Kidney (tissue), 14 donors: ENCODE data around the gene RSBN1L. TPM values are rescaled to one million over a fixed set of nuclear protein-coding genes. Genes with fewer than 3 reads are reported as not detected.

Experiments used
- DNase-seq, 5 donors: peaks; one replicate each; pipeline ENCODE4 v3.0.0-alpha.2; 2013 to 2020
- FAIRE-seq: peaks from 2 replicates; lab custom pipeline; 2012; peaks lifted over from hg19 to GRCh38; lab: Jason Lieb, UNC
- H3K27ac ChIP-seq, 2 donors: one replicate each; pipeline ENCODE4 v1.7.0; 2013; ENCODE audit warnings: low read depth in 2 of 2, low read length in 2 of 2, inconsistent platforms in 1 of 2
- H3K27me3 ChIP-seq: one replicate; pipeline ENCODE4 v1.7.1; 2013; ENCODE audit warnings: low read length, inconsistent platforms; ENCODE audit not compliant: control insufficient read depth, insufficient read depth
- H3K36me3 ChIP-seq, 3 donors: one replicate each; pipeline versions ENCODE4 v1.7.0 to v1.7.1; 2013; ENCODE audit warnings: low read length in 3 of 3, control low read depth in 1 of 3, inconsistent platforms in 1 of 3; ENCODE audit not compliant: insufficient read depth in 3 of 3, control insufficient read depth in 2 of 3
- H3K4me1 ChIP-seq, 3 donors: one replicate each; pipeline versions ENCODE4 v1.7.0 to v1.7.1; 2013; ENCODE audit warnings: low read length in 3 of 3, inconsistent platforms in 1 of 3, low read depth in 1 of 3; ENCODE audit not compliant: control insufficient read depth in 2 of 3, insufficient read depth in 2 of 3
- H3K4me3 ChIP-seq, 3 donors: one replicate each; pipeline versions ENCODE4 v1.7.0 to v1.8.1; 2013; ENCODE audit warnings: low read length in 3 of 3, control low read depth in 1 of 3, inconsistent platforms in 1 of 3
- H3K9ac ChIP-seq, 3 donors: one replicate each; pipeline versions ENCODE4 v1.7.0 to v1.7.1; 2013; ENCODE audit warnings: low read length in 3 of 3, control low read depth in 1 of 3, inconsistent platforms in 1 of 3
- H3K9me3 ChIP-seq, 3 donors: one replicate each; pipeline versions ENCODE4 v1.7.0 to v1.7.1; 2013; ENCODE audit warnings: low read length in 3 of 3, control low read depth in 1 of 3, inconsistent platforms in 1 of 3; ENCODE audit not compliant: control insufficient read depth in 2 of 3, insufficient read depth in 1 of 3
- CTCF ChIP-seq: IDR thresholded peaks from 3 replicates; pipeline ENCODE4 v1.5.1; 2012; ENCODE audit warnings: mild to moderate bottlenecking, moderate library complexity, borderline replicate concordance; ENCODE audit not compliant: insufficient read depth; ENCODE audit errors: extremely low read depth
- intact Hi-C: fragments of 100-400 bp; cut with DNase I; formaldehyde crosslinking; loops from one replicate; pipeline ENCODE4 v1.11.1; 2022
- polyA plus RNA-seq: library from polyadenylated mRNA; stranded (reverse); fragments of 350-450 nt; fragmentation: Illumina TruSeq; extraction: RNeasy Lipid Tissue Mini Kit (QIAGEN cat#74804); gene quantifications from one replicate; pipeline ENCODE4 v1.2.3, GENCODE V29; 2014; ENCODE audit warnings: low read depth, low replicate concordance; ENCODE audit not compliant: insufficient read depth
- total RNA-seq: library from RNA; stranded (reverse); fragmentation: NEBNext Ultra II Directional; extraction: Animal tissue kit (Norgen Biotek cat#: 25700); gene quantifications from one replicate; pipeline ENCODE4 v1.2.1, GENCODE V29; 2021
- donor health status: control.
- donor health status: control.
- donor health status: control.
- donor health status: control.
- donor health status: control.
- donor health status: DM: yes; HTN: yes; CAD: no.
- donor health status: Normal renal cell carcinoma (clear cell type).

Gene RSBN1L
- total and polyA plus RNA-seq, 2 donors from 2014 or later = 7.3 to 18.0 TPM

- intact Hi-C loops = no loop called here
- Histone ChIP-seq H3K27me3 (no peaks in the 10 kb centered on the region), H3K36me3 (peaks cover 0 to 3% (median 0%) of the 10 kb centered on the region in 3 donors), H3K9ac (no peak overlapping the region), H3K27ac (no peak overlapping the region), H3K4me1 (no peaks in the 10 kb centered on the region), H3K4me3 (no peak overlapping the region), H3K9me3 (peaks cover 0 to 2% (median 0%) of the 10 kb centered on the region in 3 donors)
- no peak for TF ChIP-seq CTCF
- no peak for FAIRE-seq
- no peak for DNase-seq
Measured at GRCh38 chr7:77812290-77812685, 116.0 kb downstream of the RSBN1L start.

GRCh38 chr7:77813180-77813579, 116.9 kb downstream of the RSBN1L start:
- Histone ChIP-seq H3K9me3 (no peaks in the 10 kb centered on the region), H3K36me3 (peaks cover 0 to 3% (median 0%) of the 10 kb centered on the region in 3 donors), H3K9ac (no peak overlapping the region), H3K4me1 (no peaks in the 10 kb centered on the region), H3K27ac (no peak overlapping the region), H3K4me3 (no peak overlapping the region), H3K27me3 (no peaks in the 10 kb centered on the region)
- TF ChIP-seq CTCF = no peak
- intact Hi-C loops = no loop called here
- FAIRE-seq = no peak
- DNase-seq = no peak

- intact Hi-C loops = no loop called here
- FAIRE-seq = no peak
- H3K9ac ChIP-seq = no peak overlapping the region
- TF ChIP-seq CTCF = no peak
- peaks cover 1 to 31% (median 6%) of the 10 kb centered on the region in 3 donors for H3K9me3 ChIP-seq
- H3K4me1 ChIP-seq = no peaks in the 10 kb centered on the region
- no peak overlapping the region for H3K27ac ChIP-seq
- DNase-seq = no peak
- H3K27me3 ChIP-seq = no peaks in the 10 kb centered on the region
- H3K36me3 ChIP-seq = peaks cover 0 to 3% (median 0%) of the 10 kb centered on the region in 3 donors
- H3K4me3 ChIP-seq = no peak overlapping the region
Measured at GRCh38 chr7:77819021-77819420, 122.8 kb downstream of the RSBN1L start.

GRCh38 chr7:77820967-77821366, 124.7 kb downstream of the RSBN1L start:
- intact Hi-C loops = no loop called here
- FAIRE-seq (no peak), DNase-seq (no peak)

More at GRCh38 chr7:77820967-77821366, 124.7 kb downstream of the RSBN1L start:
- TF ChIP-seq CTCF = no peak
- H3K36me3 ChIP-seq = peaks cover 0 to 3% (median 0%) of the 10 kb centered on the region in 3 donors
- H3K9ac ChIP-seq = no peak overlapping the region
- peaks cover 1 to 35% (median 6%) of the 10 kb centered on the region in 3 donors for H3K9me3 ChIP-seq
- no peak overlapping the region for H3K27ac ChIP-seq
- H3K4me3 ChIP-seq = no peak overlapping the region
- no peaks in the 10 kb centered on the region for H3K27me3 ChIP-seq
- H3K4me1 ChIP-seq = no peaks in the 10 kb centered on the region
